HL-60/S4 treated with retinoic acid at 250 ng/mL for 4 days and 3 days (cell line): ENCODE results near the gene NAGLU.
"Not testable (repeated sequence)": the region's sequence is repeated elsewhere in the genome, so short reads cannot be mapped to it uniquely, and the experiment has no call there.

Source experiments
- in situ Hi-C: fragments of 300-500 bp; cut with MboI; formaldehyde crosslinking; loops from 2 replicates; pipeline ENCODE4 v1.7.0; 2022; ENCODE audit warnings: low sequenced_read_pairs

Gene NAGLU

GRCh38 chr17:42520540-42520951 lies 15.5 kb upstream of the NAGLU start:
- in situ Hi-C loops: loop anchor here (10.0 kb wide), 1 partner anchor 196 kb away; no protein-coding TSS in a partner anchor

- in situ Hi-C loops: loop anchor here (10.0 kb wide), 1 partner anchor 196 kb away; no protein-coding TSS in a partner anchor
Observed at GRCh38 chr17:42521036-42521435, 15.0 kb upstream of the NAGLU start.

GRCh38 chr17:42521666-42522262 lies 14.3 kb upstream of the NAGLU start:
- in situ Hi-C loops: loop anchor here (10.0 kb wide), 1 partner anchor 197 kb away; no protein-coding TSS in a partner anchor

- in situ Hi-C loops: loop anchor here (10.0 kb wide), 1 partner anchor 198 kb away; no protein-coding TSS in a partner anchor
Observed at GRCh38 chr17:42522263-42522790, 13.7 kb upstream of the NAGLU start.

GRCh38 chr17:42522798-42523278 lies 13.2 kb upstream of the NAGLU start:
- in situ Hi-C loops: loop anchor here (10.0 kb wide), 1 partner anchor 198 kb away; no protein-coding TSS in a partner anchor

- in situ Hi-C loops: loop anchor here (10.0 kb wide), 1 partner anchor 200 kb away; no protein-coding TSS in a partner anchor
Observed at GRCh38 chr17:42525221-42525620, 10.8 kb upstream of the NAGLU start.

- in situ Hi-C loops: loop anchor here (10.0 kb wide), 1 partner anchor 201 kb away; no protein-coding TSS in a partner anchor
Observed at GRCh38 chr17:42526031-42526444, 10.0 kb upstream of the NAGLU start.

GRCh38 chr17:42527932-42528331 lies 8.1 kb upstream of the NAGLU start:
- in situ Hi-C loops: loop anchor here (10.0 kb wide), 1 partner anchor 203 kb away; no protein-coding TSS in a partner anchor

- in situ Hi-C loops: loop anchor here (10.0 kb wide), 1 partner anchor 204 kb away; no protein-coding TSS in a partner anchor
Observed at GRCh38 chr17:42529061-42529460, 7.0 kb upstream of the NAGLU start.

GRCh38 chr17:42530952-42531454 lies 5.0 kb upstream of the NAGLU start:
- in situ Hi-C loops: no loop called here

GRCh38 chr17:42531455-42532354 lies 4.3 kb upstream of the NAGLU start:
- in situ Hi-C loops: no loop called here

- in situ Hi-C loops: no loop called here
Observed at GRCh38 chr17:42535155-42536047, 640 bp upstream of the NAGLU start.

GRCh38 chr17:42536372-42537155 lies 523 bp downstream of the NAGLU start:
- in situ Hi-C loops: no loop called here

- in situ Hi-C loops: no loop called here
Observed at GRCh38 chr17:42537156-42537805, 1.2 kb downstream of the NAGLU start.

- in situ Hi-C loops: no loop called here
Observed at GRCh38 chr17:42537826-42538451, 1.9 kb downstream of the NAGLU start.

- in situ Hi-C loops: no loop called here
Observed at GRCh38 chr17:42538482-42538881, 2.4 kb downstream of the NAGLU start.

GRCh38 chr17:42540558-42540957 lies 4.5 kb downstream of the NAGLU start:
- in situ Hi-C loops: not testable (repeated sequence)
